ENCODE data around the gene IQCC. TPM values are rescaled to one million over a fixed set of nuclear protein-coding genes. Genes with fewer than 3 reads are reported as not detected.

IQCC gene
- total RNA-seq, 2 experiments from 2014 or later, result 4.4 to 5.0 TPM

DNA sequence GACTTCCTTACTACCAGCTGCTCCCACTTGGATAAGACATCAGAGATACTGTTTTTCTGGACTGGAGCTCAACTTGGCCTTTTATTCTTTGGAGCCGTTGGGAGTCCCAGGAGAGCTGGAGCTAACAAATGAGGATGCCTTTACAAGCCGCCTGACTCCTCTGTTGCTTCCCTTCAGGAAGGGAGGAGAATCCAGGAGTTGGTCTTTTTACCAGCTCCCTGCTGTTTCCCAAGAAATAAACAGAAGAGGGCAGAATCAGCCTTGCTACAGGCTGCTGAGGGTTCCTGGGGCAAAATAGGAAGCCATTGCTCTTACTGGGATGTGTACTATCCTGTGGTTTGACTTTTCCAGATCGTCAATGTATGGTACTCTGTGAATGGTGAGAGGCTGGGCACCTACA is 18.2 kb downstream of the IQCC start:
- no peak for DNase-seq
- peak overlapping the region; percentile 96 for H3K4me3 Mint-ChIP-seq
- H3K27ac Mint-ChIP-seq, result peak overlapping the region; percentile 97
- intact Hi-C loops (cut with DNase I, micrococcal nuclease), result loop anchor here (2.0 to 5.0 kb wide), 5 partner anchors 23 to 151 kb away; partner anchors contain the start of genes CCDC28B (in 1 of the 2), MARCKSL1 (in 1 of the 2) and TMEM39B (in 1 of the 2)
- no peaks in the 10 kb centered on the region for H3K9me3 Mint-ChIP-seq (ENCODE audit: low read depth)
- ChIA-PET POLR2A (interaction anchor here (0.6 to 1.7 kb wide), 3 partner anchors 39 to 116 kb away, joined by 3 to 4 read pairs (median 3); partner anchors contain the start of genes KPNA6 and MARCKSL1), CTCF (interaction anchor here (0.6 to 2.8 kb wide), 5 partner anchors 8 to 69 kb away, joined by 3 to 18 read pairs (median 5); partner anchors contain the start of gene FAM167B)
- H3K4me1 Mint-ChIP-seq, result peaks cover 32% of the 10 kb centered on the region
- H3K27me3 Mint-ChIP-seq, result no peaks in the 10 kb centered on the region
- ATAC-seq, result no peak
- H3K36me3 Mint-ChIP-seq (ENCODE audit: low read depth), result peaks cover 37% of the 10 kb centered on the region

DNA sequence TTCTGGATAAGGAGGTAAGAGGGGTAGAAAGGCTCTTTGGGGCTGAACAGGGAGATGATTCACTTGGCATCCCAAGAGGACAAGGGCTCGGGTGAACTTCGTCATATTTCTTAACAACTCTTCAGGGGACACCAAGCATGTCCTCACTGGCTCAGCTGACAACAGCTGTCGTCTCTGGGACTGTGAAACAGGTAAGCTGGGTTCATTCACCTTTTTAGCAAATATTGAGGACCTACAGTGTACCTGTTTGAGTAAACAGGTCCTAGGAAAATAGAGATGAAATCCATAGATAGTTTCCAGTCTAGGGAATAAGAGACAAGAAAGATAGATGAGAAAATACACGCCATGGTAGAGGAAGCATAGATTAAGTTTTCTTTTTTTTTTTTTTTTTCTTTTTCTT is 18.8 kb downstream of the IQCC start:
- intact Hi-C loops (cut with DNase I, micrococcal nuclease), result loop anchor here (5.0 kb wide), 2 partner anchors 48 to 113 kb away; partner anchors contain the start of gene MARCKSL1 (in 1 of the 2)
- peaks cover 42% of the 10 kb centered on the region for H3K36me3 Mint-ChIP-seq (ENCODE audit: low read depth)
- no peak for DNase-seq

GRCh38 chr1:32228771-32229170 is 23.3 kb downstream of the IQCC start:
- DNase-seq (no peak), ATAC-seq (no peak)
- ChIA-PET CTCF (interaction anchor here (1.0 to 1.4 kb wide), 3 partner anchors 10 to 13 kb away, joined by 4 to 10 read pairs (median 5); no protein-coding TSS in a partner anchor), POLR2A (no interaction called here)
- H3K4me3 Mint-ChIP-seq, result no peak overlapping the region
- H3K27ac Mint-ChIP-seq, result no peak overlapping the region
- peaks cover 47% of the 10 kb centered on the region for H3K36me3 Mint-ChIP-seq (ENCODE audit: low read depth)
- intact Hi-C loops (cut with DNase I, micrococcal nuclease), result no loop called here
- H3K4me1 Mint-ChIP-seq, result peaks cover 12% of the 10 kb centered on the region
- H3K9me3 Mint-ChIP-seq (ENCODE audit: low read depth), result no peaks in the 10 kb centered on the region
- H3K27me3 Mint-ChIP-seq, result no peaks in the 10 kb centered on the region

More for the DNA sequence above, 18.8 kb downstream of the IQCC start:
- ChIA-PET CTCF (interaction anchor here (0.6 to 2.8 kb wide), 4 partner anchors 9 to 70 kb away, joined by 3 to 18 read pairs (median 6); partner anchors contain the start of gene FAM167B), POLR2A (no interaction called here)
- Mint-ChIP-seq H3K9me3 (ENCODE audit: low read depth) (no peaks in the 10 kb centered on the region), H3K4me3 (peak overlapping the region; percentile 96), H3K27ac (peak overlapping the region; percentile 97), H3K27me3 (no peaks in the 10 kb centered on the region), H3K4me1 (peaks cover 32% of the 10 kb centered on the region)
- ATAC-seq, result no peak

- no peaks in the 10 kb centered on the region for H3K9me3 Mint-ChIP-seq (ENCODE audit: low read depth)
- no peaks in the 10 kb centered on the region for H3K27me3 Mint-ChIP-seq
- H3K27ac Mint-ChIP-seq, result no peak overlapping the region
- no peak for DNase-seq
- no peak overlapping the region for H3K4me3 Mint-ChIP-seq
- peaks cover 35% of the 10 kb centered on the region for H3K36me3 Mint-ChIP-seq (ENCODE audit: low read depth)
- CTCF ChIA-PET, result interaction anchor here (1.8 kb wide), 1 partner anchor 17 kb away, joined by 8 read pairs; no protein-coding TSS in a partner anchor
- intact Hi-C loops (cut with DNase I, micrococcal nuclease), result no loop called here
- POLR2A ChIA-PET, result no interaction called here
- ATAC-seq, result no peak
- H3K4me1 Mint-ChIP-seq, result peaks cover 3% of the 10 kb centered on the region
Measured at GRCh38 chr1:32231843-32232432, 26.5 kb downstream of the IQCC start.

GRCh38 chr1:32232558-32233304 is 27.3 kb downstream of the IQCC start:
- H3K27ac Mint-ChIP-seq, result no peak overlapping the region
- peaks cover 29% of the 10 kb centered on the region for H3K36me3 Mint-ChIP-seq (ENCODE audit: low read depth)
- no peak overlapping the region for H3K4me3 Mint-ChIP-seq
- POLR2A ChIA-PET, result interaction anchor here (1.0 kb wide), 1 partner anchor 10 kb away, joined by 3 read pairs; no protein-coding TSS in a partner anchor
- H3K9me3 Mint-ChIP-seq (ENCODE audit: low read depth), result no peaks in the 10 kb centered on the region
- no peaks in the 10 kb centered on the region for H3K27me3 Mint-ChIP-seq
- H3K4me1 Mint-ChIP-seq, result peaks cover 1% of the 10 kb centered on the region
- DNase-seq, result no peak
- ATAC-seq, result no peak
- CTCF ChIA-PET, result interaction anchor here (1.8 kb wide), 1 partner anchor 16 kb away, joined by 8 read pairs; no protein-coding TSS in a partner anchor
- intact Hi-C loops (cut with DNase I, micrococcal nuclease), result no loop called here

GRCh38 chr1:32234792-32235191 is 29.3 kb downstream of the IQCC start:
- no peaks in the 10 kb centered on the region for H3K9me3 Mint-ChIP-seq (ENCODE audit: low read depth)
- peaks cover 15% of the 10 kb centered on the region for H3K36me3 Mint-ChIP-seq (ENCODE audit: low read depth)
- POLR2A ChIA-PET, result no interaction called here
- CTCF ChIA-PET, result interaction anchor here (1.2 to 1.4 kb wide), 3 partner anchors 9 to 19 kb away, joined by 3 to 5 read pairs (median 4); partner anchors contain the start of gene FAM167B
- H3K27me3 Mint-ChIP-seq, result no peaks in the 10 kb centered on the region
- intact Hi-C loops (cut with DNase I, micrococcal nuclease), result no loop called here
- ATAC-seq (no peak), DNase-seq (no peak)
- H3K4me3 Mint-ChIP-seq, result no peak overlapping the region
- H3K4me1 Mint-ChIP-seq, result no peaks in the 10 kb centered on the region
- no peak overlapping the region for H3K27ac Mint-ChIP-seq

- H3K4me3 Mint-ChIP-seq, result peak overlapping the region; percentile 75
- peaks cover 19% of the 10 kb centered on the region for H3K4me1 Mint-ChIP-seq
- H3K27ac Mint-ChIP-seq, result no peak overlapping the region
- no peak for DNase-seq
- no peaks in the 10 kb centered on the region for H3K9me3 Mint-ChIP-seq (ENCODE audit: low read depth)
- ChIA-PET POLR2A (interaction anchor here (0.6 to 2.3 kb wide), 3 partner anchors 12 to 57 kb away, joined by 4 to 9 read pairs (median 5); partner anchors contain the start of genes HDAC1 and LCK), CTCF (interaction anchor here (0.6 to 5.1 kb wide), 5 partner anchors 10 to 155 kb away, joined by 3 to 38 read pairs (median 4); partner anchors contain the start of genes FAM167B and LCK)
- peaks cover 2% of the 10 kb centered on the region for H3K36me3 Mint-ChIP-seq (ENCODE audit: low read depth)
- ATAC-seq, result no peak
- intact Hi-C loops (cut with DNase I, micrococcal nuclease), result no loop called here
- H3K27me3 Mint-ChIP-seq, result no peaks in the 10 kb centered on the region
Measured at GRCh38 chr1:32239337-32239736, 33.9 kb downstream of the IQCC start.

DNA sequence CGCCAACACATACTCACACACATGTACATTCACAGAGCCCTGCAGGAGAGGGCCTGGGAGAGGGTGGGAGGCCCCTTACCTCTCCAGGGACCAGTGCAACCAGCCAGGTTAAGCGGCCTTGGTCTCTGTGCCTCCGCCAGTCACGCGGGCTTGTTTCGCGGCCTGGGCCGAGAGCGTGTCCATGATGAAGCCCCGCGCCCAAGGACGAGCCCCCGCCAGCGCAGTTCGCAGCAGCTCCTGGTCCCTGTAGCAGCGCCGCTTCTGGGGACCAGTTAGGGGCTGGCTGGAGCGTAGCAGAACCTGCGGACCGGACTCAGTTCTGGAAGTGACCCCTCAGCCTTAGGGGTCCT is 34.3 kb downstream of the IQCC start:
- DNase-seq (no peak), ATAC-seq (no peak)
- Mint-ChIP-seq H3K27ac (peak overlapping the region; percentile 51), H3K4me1 (peaks cover 19% of the 10 kb centered on the region), H3K36me3 (ENCODE audit: low read depth) (peaks cover 2% of the 10 kb centered on the region), H3K27me3 (no peaks in the 10 kb centered on the region), H3K4me3 (peak overlapping the region; percentile 75), H3K9me3 (ENCODE audit: low read depth) (no peaks in the 10 kb centered on the region)
- ChIA-PET CTCF (interaction anchor here (0.6 to 5.1 kb wide), 7 partner anchors 10 to 285 kb away, joined by 3 to 38 read pairs (median 5); partner anchors contain the start of genes FAM167B and LCK), POLR2A (interaction anchor here (2.1 to 2.3 kb wide), 2 partner anchors 11 to 52 kb away, joined by 5 to 9 read pairs; partner anchors contain the start of genes HDAC1 and LCK)
- intact Hi-C loops (cut with DNase I, micrococcal nuclease), result no loop called here

- DNase-seq, result peak; percentile 74
- ChIA-PET POLR2A (interaction anchor here (0.8 to 2.3 kb wide), 9 partner anchors 11 to 167 kb away, joined by 3 to 9 read pairs (median 4); partner anchors contain the start of genes BSDC1, HDAC1, LCK and MARCKSL1), CTCF (interaction anchor here (0.6 to 5.1 kb wide), 13 partner anchors 9 to 284 kb away, joined by 3 to 38 read pairs (median 5); partner anchors contain the start of genes BSDC1, FAM167B, LCK and MARCKSL1)
- peak overlapping the region; percentile 75 for H3K4me3 Mint-ChIP-seq
- peaks cover 2% of the 10 kb centered on the region for H3K36me3 Mint-ChIP-seq (ENCODE audit: low read depth)
- H3K4me1 Mint-ChIP-seq, result peaks cover 19% of the 10 kb centered on the region
- no peaks in the 10 kb centered on the region for H3K9me3 Mint-ChIP-seq (ENCODE audit: low read depth)
- no peaks in the 10 kb centered on the region for H3K27me3 Mint-ChIP-seq
- H3K27ac Mint-ChIP-seq, result peak overlapping the region; percentile 51
- intact Hi-C loops (cut with DNase I, micrococcal nuclease), result no loop called here
- ATAC-seq, result peak; percentile 67
Measured at GRCh38 chr1:32240140-32240951, 34.9 kb downstream of the IQCC start.

DNA sequence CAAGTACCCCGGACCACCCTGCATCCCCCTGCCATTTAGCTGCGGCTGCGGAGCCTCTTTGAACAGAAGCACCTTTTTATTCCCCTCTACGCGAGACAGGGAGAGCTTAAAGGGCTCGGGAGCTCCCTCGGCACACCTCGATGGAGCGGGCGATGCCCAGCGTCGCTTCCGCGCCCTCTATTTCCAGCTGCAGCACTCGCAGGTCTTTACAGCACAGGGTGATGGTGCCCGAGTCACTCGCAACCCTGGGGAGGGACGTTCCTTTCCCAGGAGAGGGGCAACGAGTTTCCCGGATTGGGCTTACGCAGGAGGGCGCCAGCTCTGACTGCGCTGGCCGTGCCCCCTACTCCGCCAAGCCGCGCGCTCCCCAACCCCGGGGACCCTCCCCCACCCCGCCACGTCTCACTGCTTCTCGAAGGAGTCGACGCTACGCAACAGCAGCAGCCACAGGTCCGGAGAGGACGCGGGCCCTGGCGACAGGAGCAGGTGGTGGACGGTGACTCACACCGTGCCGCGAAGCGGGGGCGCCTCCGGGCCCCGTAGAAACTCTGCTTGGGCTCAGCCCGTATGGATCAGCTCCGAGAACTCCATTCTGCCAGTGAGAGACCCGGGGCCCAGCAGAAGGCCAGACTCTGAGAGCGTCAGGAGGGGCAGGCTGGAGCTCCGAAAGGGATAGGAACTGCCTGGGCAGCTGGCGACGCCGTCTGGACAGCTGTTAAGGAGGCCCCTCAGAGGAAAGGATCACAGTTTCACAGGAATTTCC is 35.7 kb downstream of the IQCC start:
- DNase-seq (peak; percentile 66), ATAC-seq (peak; percentile 68)
- H3K36me3 Mint-ChIP-seq (ENCODE audit: low read depth), result peaks cover under 1% of the 10 kb centered on the region
- CTCF ChIA-PET, result interaction anchor here (0.6 to 5.1 kb wide), 13 partner anchors 8 to 283 kb away, joined by 3 to 38 read pairs (median 5); partner anchors contain the start of genes BSDC1, FAM167B, LCK and MARCKSL1
- POLR2A ChIA-PET, result interaction anchor here (0.8 to 2.3 kb wide), 9 partner anchors 10 to 168 kb away, joined by 3 to 9 read pairs (median 4); partner anchors contain the start of genes BSDC1, HDAC1, LCK and MARCKSL1
- no peaks in the 10 kb centered on the region for H3K9me3 Mint-ChIP-seq (ENCODE audit: low read depth)
- H3K27me3 Mint-ChIP-seq, result no peaks in the 10 kb centered on the region
- H3K27ac Mint-ChIP-seq, result peak overlapping the region; percentile 42
- peaks cover 24% of the 10 kb centered on the region for H3K4me1 Mint-ChIP-seq
- H3K4me3 Mint-ChIP-seq, result peak overlapping the region; percentile 75
- intact Hi-C loops (cut with DNase I, micrococcal nuclease), result loop anchor here in 1 of 2 experiments (1.0 kb wide), 1 partner anchor 8 kb away; no protein-coding TSS in a partner anchor

Data from activated CD4-positive, alpha-beta T cell treated with anti-CD3 and anti-CD28 coated beads for 36 hours (primary cell).